ENCODE data around the gene TMEM150B.

TMEM150B gene

DNA sequence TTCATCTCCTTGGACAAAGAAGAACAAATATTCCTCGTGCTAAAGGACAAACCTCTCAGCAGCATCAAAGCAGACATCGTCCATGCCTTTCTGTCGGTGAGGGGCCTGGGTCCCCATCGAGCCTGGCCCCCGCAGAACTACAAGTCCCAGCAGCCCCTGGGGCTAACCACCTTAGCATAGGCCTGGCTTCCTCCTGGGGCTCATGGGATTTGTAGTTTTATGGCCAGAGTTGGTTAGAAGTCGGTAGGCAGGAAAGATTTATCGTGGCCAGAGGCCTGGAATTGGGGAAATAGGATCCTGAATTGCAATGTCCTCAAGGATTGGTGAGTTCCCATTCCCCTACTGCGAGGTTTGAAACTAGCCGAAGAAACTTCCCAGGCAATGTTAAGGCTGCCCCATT is 19.6 kb downstream of the TMEM150B start:
- DNase-seq (ENCODE audit: low read depth) = no peak

DNA sequence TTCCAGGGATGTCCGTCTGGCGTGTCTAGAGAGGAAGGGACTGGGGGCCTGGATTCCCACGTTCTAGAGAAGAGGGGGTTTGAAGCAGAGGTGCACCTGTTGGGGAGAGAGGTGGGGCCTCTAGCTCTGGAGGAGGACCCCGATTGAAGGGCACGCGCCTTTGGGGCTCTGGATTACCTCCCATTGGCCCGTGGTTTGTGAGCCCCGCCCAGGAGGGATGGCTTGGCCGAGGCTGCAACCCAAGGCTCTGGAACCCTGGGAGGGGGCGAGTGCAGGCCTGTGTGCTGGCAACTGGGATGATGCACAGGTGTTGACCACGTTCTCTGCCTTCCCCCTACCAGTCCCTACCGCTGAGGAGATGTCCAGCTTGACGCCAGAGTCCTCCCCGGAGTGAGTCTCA is 20.2 kb downstream of the TMEM150B start:
- DNase-seq (ENCODE audit: low read depth) = no peak

DNA sequence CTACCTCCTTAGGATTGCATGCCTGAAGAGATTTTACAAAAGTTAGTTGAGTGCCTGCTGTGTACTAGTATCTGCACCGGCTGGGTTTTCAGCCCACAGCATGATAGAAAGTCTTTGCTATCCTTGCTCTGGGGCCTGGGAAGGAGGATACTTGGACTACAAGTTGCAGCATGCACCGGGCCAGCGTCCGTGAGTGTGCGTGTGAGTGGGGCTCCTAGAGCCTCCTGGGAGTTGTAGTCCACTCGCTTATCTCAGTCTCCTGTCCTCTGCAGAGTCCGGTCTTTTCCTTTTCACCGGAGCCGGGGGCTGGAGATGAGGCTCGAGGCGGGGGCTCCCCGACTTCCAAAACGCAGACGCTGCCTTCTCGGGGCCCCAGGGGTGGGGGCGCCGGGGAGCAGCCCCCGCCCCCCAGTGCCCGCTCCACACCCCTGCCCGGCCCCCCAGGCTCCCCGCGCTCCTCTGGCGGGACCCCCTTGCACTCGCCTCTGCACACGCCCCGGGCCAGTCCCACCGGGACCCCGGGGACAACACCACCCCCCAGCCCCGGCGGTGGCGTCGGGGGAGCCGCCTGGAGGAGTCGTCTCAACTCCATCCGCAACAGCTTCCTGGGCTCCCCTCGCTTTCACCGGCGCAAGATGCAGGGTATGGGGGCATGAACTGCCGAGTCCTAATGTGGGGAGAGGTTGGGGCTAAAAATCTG is 20.7 kb downstream of the TMEM150B start:
- DNase-seq (ENCODE audit: low read depth) = no peak

DNA sequence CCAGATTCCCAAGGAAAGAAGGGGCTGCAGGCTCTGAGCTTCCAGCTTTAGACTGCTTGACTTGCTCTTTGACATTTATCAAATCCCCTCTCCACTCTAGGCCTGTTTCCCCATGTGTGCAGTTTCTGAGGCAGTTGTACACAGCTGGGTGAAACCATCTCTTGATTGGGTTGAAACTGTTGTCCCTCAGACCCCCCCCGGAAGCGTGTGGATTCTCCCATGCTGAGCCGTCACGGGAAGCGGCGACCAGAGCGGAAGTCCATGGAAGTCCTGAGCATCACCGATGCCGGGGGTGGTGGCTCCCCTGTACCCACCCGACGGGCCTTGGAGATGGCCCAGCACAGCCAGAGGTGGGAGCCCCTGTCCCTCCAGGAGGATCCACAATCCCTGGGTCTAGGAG is 21.7 kb downstream of the TMEM150B start:
- DNase-seq (ENCODE audit: low read depth) = no peak

DNA sequence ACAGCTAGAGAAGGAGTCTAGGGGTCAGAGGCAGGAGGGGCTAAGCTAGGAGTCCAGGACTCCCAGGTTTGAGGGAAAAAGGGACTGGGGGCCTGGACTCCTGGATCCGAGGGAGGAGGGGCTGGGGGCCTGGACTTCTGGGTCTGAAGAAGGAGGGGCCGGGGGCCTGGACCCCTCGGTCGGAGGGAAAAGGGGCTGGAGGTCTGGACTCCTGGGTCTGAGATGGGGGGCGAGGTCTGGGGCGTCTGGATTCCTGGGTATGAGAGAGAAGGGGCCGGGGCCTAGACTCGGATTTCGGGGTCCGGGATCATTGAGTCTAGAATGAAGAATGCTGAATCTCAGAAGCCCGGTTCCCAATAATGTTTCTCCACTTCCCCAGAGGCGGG is 22.8 kb downstream of the TMEM150B start:
- no peak for DNase-seq (ENCODE audit: low read depth)

DNA sequence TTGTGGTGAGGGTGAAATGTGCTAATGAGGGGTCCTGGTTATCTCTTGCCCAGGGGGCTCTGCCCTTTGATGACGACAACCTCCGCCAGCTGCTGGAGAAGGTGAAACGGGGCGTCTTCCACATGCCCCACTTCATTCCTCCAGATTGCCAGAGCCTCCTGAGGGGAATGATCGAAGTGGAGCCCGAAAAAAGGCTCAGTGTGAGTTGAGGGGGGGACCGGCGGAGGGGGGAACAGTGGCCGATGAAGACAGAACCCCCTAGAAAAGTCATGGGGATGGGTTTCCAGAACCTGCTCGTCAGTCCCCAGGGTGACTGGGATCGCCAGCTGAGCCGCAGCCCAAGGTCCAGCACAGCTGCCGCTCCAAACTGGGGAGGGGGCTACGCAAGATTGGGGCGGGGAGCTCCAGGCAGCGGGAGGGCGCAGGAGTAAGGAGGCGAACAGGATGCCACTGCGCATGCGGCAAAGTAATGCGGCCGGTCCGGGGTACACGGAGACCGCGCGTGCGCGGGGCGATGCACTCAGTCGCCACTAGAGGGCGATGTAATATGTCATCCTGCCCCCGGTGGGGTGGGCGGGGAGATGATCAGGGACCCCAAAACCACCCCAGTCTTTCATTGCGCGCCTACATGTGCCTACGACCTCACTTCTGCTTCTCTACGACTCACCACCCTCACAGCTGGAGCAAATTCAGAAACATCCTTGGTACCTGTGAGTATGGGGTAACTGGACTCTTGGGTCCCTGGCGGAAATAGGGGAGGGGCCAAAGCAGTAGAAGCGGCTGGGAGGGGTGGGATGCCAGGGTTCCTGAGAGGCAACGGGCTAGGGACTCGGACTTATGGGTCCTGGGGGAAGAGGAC is 23.5 kb downstream of the TMEM150B start:
- DNase-seq (ENCODE audit: low read depth) = peak; percentile 55

DNA sequence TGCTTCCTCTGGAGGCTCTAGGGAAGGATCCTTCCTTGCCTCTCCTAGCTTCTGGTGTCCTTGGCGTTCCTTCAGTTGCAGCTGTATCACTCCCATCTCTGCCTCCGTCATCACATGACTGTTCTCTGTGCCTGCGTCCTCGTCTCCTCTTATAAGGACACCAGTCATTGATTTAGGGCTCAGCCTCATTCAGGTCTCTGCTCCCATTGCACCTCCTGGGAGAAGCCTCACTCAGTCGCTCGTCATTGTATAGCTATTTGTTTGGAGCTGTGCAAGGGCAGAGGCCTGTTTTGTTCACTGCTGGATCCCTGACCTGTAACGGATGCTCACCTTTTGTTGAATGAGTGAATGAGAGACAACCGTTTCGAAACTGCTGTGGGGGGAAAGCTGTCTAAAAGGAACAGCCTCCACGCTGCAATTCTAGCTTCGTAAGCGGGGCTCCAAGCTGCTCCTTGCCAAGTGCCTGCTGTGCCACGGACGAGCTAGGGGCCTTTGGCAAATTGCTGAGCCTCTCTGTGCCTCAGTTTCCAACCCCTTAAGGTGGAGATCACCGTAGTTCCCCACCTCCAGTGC is 24.2 kb downstream of the TMEM150B start:
- DNase-seq (ENCODE audit: low read depth) = no peak

DNA sequence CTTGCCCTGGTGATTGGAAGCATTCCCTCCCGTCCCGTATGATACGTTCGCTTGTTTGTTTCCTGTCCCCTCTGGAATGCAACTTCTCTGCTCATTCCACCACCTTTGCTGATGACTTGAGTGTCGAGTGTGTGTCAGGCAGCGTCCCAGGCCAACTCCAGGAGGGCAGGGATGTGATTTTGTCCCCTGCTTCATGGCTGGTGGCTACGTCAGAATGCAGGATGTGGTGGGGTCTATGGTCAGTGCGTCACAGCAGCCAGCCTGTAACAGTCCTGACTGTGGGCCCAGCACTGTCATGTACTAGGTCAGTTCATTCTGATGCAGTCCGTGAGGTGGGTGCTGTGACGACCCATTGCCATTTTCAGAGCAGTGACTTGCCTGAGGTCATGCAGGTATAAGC is 25.1 kb downstream of the TMEM150B start:
- no peak for DNase-seq (ENCODE audit: low read depth)

DNA sequence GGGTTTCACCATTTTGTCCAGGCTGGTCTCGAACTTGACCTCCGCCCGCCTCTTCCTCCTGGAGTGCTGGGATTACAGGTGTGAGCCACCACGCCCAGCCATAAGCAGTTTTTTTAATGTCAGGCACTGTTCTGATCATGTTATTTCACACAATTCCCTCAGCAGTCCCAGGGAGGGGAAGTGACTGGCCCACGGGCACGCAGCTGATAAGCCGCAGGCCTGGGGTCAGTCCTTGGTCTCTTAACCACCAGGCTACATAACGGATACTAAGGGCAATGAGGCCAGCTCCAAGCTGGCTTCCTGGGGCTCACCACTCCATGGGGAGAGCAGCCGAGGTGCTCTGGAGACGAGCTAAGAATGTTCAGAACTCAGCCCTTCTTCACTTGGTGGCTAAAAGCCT is 27.9 kb downstream of the TMEM150B start:
- DNase-seq (ENCODE audit: low read depth) = no peak

DNA sequence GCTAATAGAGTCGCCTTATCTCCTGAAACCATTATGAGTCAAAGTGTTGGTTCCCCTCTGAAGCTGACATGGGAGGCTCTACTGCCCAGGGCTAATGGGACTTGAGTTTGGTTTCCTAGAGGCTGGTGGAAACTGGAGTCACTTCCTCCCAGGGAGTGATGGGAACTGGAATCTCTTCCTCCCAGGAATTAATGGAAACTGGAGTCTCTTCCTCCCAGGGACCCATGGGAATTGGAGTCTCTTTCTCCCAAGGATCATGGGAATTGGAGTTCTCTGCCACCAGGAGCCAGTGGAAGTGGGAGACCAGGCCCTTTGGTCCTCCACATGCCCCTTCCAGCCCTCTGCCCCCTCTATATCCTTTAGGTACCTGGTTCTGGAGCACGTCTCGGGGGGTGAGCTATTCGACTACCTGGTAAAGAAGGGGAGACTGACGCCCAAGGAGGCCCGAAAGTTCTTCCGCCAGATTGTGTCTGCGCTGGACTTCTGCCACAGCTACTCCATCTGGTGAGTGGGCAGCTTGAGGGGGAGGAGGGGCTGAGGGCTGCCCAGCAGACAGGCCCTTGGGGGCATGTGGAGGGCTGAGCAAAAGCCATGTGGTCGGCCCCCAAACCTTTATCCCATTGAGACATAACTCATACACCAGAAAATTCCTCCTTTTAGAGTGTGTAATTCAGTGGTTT is 35.9 kb downstream of the TMEM150B start:
- no peak for DNase-seq (ENCODE audit: low read depth)

DNA sequence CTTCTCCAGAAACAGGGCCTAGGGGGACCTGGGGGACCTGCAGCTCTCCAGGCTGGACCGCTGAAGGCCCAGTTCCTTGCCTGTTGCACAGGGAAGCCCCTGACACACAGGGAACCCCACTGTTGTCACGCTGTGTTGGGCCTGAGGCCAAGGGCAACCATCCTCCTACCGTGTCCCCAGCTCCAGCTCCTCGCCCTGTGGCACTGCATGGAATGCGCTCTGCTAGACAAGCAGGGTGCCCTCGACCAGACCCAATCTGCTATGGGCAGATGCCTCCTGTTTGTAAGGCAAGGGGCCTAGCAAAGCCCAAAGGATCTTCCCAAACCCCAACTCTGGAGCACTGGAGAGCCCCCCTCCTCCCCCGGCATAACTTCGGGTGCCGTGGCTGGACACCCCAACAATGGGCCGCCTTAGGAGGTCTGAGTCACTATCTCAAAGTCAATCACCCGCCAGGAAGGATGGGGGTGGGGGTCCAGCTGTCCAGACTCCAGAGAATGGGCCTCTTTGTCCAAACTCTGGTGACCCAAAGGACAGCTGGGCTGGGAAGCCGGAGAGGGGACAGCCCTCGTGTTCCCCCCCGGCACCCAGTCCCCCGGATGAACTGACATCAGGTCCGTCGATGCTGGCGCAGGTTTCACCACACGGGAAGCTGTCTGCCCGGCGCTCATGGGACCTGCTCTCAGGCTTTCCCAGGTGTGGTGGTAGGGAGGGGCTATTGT is 37.6 kb downstream of the TMEM150B start:
- DNase-seq (ENCODE audit: low read depth) = no peak

DNA sequence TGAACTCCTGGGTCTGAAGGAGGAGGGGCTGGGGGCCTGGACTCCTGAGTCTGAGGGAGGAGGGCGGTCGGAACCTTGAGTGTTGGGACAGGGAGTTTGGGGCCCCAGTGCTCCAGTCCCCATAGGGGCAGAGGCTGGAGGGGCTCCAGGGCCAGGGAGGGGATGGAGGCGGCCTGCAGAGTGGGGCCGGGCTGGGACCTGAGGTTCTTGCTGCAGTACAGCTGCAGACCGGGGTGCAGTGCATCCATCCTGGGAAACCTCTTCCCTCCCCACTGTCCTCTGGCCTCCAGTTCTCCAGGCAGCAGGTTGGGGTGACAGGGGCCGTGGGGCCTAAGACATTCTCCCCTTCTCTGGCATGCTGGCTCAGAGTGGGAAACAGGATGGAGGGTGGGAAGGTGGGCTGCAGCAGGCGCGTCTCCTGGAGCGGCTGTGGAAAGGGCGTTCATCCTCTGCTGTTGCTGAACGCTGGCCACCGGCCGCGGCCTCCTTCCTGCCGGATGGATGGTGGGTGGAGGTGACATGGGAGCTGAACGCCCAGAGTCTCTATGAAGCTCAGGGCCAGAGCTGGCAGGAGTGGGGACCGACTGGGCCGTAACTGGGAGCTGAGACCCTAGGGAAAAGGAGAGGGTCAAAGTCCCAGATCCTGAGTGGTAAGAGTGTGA is 39.8 kb downstream of the TMEM150B start:
- no peak for DNase-seq (ENCODE audit: low read depth)

DNA sequence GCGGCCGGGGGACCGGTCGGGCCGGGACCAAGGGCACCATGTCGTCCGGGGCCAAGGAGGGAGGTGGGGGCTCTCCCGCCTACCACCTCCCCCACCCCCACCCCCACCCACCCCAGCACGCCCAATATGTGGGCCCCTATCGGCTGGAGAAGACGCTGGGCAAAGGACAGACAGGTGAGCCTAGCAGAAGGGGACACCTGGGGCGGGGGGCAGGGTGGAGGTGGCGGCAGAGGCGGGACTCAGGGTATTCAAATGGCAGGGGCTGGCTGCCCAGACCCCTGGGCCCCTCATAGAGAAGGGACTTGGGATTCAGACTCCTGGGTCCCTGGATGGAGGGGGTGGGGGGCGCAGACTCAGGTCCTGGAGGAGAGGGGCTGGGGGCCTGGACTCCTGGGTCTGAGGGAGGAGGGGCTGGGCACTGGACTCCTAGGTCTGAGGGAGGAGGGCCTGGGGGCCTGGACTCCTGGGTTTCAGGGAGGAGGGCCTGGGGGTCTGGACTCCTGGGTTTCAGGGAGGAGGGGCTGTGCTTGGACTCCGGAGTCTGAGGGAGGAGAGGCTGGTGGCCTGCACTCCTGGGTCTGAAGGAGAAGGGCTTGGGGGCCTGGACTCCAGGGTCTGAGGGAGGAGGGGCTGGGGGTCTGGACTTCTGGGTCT is 40.6 kb downstream of the TMEM150B start:
- DNase-seq (ENCODE audit: low read depth) = no peak

DNA sequence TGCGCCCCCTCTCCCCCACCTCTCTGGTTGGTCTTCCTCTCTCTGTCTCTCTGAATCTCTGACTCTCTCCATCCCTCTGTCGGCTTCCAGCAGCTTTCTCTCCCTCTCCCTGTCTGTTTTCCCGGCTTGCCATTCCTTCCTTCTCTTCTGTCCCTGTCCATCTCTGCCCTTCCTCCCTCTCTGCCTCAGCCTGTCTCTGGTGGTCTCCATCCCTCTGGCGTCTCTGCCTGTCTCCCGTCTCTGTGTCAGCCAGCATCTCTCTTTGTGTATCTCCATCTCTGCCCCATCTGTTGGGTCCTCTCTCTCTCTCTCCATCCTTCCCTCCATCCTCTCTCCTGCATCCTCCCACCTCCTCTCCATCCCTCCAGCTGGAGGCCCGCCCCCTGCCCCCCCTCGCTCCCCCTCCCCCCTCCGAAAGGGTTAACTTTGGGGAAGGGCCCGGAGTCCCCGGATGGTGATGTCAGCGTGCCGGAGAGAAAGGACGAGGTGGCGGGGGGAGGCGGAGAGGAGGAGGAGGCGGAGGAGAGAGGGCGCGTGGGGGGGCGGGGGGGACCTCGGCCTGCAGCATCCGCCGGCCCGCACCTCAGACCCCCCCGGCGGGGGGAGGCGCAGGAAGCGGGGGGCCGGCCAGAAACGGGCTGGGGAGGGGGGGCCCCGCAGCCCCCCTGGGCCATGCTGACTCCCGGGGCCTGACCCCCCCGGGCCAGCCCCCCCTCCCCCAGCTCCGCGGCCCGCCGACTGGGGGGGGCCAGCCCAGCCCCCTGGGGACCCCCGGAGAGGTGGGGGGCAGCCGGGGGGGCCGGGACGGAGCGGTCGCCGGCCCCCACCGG is 41.4 kb downstream of the TMEM150B start, which contains the start of gene BRSK1:
Gene BRSK1, plus strand, starts transcription at position 450 of the 830 bp plus-strand sequence. CDS start 446 bp downstream, outside the sequence.
- peak; percentile 32 for DNase-seq (ENCODE audit: low read depth)

DNA sequence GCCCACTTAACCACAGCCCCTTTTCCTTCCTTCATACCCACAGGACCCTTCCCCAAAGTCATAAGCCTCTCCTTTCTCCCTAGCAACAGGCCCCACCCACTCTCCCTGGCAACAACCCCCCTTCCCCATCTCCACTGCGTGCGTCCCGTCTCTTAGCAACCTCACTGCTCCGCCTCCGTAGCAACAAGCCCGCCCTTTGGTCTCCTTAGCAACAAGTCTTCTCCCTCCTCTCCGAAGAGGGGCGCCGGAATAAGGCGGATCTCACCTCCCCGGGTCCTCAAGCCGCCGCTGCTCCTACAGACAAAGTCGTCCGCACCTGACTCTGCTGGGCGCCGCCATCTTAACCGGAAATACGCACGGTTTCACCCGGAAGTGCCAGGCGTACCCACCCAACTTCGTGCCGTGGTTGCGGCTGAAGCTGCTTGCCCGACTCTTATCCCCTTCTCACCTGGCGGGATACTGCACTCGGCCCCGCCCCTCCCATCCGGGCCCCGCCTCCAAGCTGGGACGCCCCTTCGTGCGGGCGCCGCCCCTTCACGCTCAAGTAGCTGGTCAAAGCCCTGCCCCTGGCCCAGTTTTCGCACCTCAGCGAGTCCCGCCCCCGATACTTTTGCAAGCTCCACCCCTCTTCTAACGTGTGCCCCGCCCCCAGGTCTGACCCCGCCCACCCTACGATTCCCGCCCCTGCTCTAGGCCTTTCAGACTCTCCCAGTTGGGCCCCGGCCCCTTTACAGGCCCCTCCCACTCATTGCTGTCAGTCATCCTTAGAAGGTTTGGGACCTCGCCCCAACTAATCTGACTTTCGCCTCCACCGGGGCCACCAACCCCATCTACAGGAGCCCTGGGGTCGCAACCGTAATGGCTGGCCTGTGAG is 45.1 kb downstream of the TMEM150B start, which contains the start of gene HSPBP1:
Gene HSPBP1, minus strand, starts transcription at position 341 of the 874 bp plus-strand sequence. CDS start 502 bp downstream, outside the sequence.
- peak; percentile 91 for DNase-seq (ENCODE audit: low read depth)

DNA sequence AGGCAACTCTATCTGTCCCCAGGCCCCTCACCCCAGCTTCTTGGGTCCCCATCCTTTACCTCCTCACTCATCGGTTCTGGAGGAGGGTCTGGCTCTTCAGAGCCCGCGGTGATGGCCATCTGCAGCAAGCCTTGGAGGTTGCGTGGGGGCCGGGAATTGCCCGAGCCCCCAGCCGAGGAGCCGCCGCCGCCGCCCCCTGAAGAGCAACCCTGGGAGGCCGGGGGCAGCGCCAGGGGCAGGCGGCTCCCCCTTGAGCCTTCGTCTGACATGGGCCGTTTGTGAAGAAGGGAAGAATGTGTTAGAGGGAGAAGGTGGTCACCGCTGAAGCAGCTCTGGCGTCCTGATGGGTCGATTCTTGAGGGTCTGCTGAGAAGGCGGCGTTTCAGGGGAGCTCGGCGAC is 45.8 kb downstream of the TMEM150B start:
- DNase-seq (ENCODE audit: low read depth) = no peak

DNA sequence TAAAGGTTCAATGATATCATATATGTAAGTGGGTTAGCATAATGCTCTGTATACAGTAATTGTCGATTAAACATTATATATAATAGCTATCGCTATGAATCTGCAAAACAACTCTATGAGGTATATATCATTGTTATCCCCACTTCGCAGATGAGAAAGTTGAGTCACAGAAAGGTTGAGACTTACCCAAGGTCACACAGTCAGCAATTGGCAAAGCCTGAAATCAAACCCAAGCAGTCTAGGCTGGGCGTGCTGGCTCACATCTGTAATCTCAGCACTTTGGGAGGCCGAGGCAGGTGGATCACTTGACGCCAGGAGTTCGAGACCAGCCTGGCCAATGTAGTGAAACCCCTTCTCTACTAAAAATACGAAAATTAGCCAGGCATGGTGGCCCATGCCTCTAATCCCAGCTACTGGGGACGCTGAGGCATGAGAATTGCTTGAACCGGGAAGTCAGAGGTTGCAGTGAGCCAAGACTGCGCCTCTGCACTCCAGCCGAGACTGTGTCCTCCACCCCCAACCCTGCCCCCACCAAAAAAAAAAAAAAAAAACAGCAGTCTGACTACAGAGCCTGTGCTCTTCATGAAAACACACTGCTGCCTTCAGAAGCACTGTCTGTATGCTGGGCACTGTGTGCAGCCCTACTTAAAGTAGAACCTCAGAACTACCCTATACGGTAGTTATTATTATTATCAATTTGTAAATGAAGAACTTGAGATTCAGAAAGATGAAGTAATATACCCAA is 46.6 kb downstream of the TMEM150B start:
- no peak for DNase-seq (ENCODE audit: low read depth)

DNA sequence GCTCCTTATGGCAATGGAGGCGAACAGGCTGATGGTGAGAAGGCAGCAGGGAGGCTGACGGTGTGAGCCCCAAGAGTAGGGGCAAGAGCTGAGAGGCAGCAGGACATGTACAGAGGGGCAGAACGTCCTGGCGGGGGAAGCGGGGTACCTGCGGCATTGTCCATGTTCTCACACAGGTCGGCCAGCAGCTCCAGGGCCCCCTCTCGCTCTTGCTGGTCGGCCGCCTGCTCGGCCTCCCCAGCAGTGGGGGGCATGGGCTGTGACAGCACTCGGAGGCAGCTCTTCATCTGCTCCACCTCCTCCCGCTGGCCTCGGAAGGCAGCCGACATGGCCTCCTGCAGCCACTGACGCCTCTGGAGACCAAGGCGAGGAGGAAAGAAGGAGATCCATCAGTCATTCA is 47.6 kb downstream of the TMEM150B start:
- DNase-seq (ENCODE audit: low read depth) = no peak

Measured in fibroblast of gingiva (primary cell).